ENCODE results near the gene EXOC6B.

DNA sequence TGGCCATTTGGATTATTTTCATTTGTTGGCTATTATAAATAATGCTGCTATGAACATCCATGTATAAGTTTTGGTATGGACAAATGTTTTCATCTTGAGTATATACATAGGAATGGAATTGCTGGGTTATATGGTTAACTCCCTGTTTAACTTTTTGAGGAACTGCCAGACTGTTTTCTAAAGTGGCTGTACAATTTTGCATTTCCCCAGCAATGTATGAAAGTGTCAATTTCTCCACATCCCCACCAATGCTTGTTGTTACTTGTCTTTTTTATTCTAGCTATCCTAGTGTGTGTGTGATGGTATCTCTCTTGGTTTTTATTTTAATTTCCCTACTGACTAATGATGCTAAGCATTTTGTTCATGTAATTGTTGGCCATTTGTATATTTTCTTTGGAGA, 587.5 kb downstream of the EXOC6B start:
- no peak for TF ChIP-seq ZNF600 (tag by site-specific recombination; IDR thresholded peaks at IDR 0.05)
- no peak for TF ChIP-seq ZNF24 (tag by site-specific recombination; IDR thresholded peaks at IDR 0.05)
- no peak for TF ChIP-seq ZNF121 (tag by site-specific recombination; IDR thresholded peaks at IDR 0.05)
- TF ChIP-seq, protein P1, sequence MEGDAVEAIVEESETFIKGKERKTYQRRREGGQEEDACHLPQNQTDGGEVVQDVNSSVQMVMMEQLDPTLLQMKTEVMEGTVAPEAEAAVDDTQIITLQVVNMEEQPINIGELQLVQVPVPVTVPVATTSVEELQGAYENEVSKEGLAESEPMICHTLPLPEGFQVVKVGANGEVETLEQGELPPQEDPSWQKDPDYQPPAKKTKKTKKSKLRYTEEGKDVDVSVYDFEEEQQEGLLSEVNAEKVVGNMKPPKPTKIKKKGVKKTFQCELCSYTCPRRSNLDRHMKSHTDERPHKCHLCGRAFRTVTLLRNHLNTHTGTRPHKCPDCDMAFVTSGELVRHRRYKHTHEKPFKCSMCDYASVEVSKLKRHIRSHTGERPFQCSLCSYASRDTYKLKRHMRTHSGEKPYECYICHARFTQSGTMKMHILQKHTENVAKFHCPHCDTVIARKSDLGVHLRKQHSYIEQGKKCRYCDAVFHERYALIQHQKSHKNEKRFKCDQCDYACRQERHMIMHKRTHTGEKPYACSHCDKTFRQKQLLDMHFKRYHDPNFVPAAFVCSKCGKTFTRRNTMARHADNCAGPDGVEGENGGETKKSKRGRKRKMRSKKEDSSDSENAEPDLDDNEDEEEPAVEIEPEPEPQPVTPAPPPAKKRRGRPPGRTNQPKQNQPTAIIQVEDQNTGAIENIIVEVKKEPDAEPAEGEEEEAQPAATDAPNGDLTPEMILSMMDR (tag by site-specific recombination; IDR thresholded peaks at IDR 0.05) = no peak
- no peak for TF ChIP-seq ZNF48 (tag by site-specific recombination; IDR thresholded peaks at IDR 0.05)
